HepG2 (cell line): Measurements from ENCODE around the gene CAPZA2. TPM values are rescaled to one million over a fixed set of nuclear protein-coding genes. Genes with fewer than 3 reads are reported as not detected.

Experiments used
- ATAC-seq: fragments of 200-7000 bp; cut with Tn5 transposase; 3 replicates; pipeline ENCODE4 v1.9.1; 2020; ENCODE audit warnings: mild to moderate bottlenecking, moderate library complexity
- BruUV-seq: library from RNA; stranded (reverse); fragments of 400-500 nt; replicated peaks from 2 replicates; lab custom pipeline; 2021; lab: Mats Ljungman, UMichigan
- CTCF ChIA-PET: fragments of 300-600 bp; formaldehyde crosslinking; extraction: SDS; loops from one replicate; lab custom pipeline; 2021; ENCODE audit warnings: low total read pairs, inconsistent platforms, low intra/inter-chr PET ratio; lab: Yijun Ruan, JAX
- POLR2A ChIA-PET: fragments of 350-600 bp; sonication (Branson Sonifier 250); formaldehyde crosslinking; loops from one replicate; lab custom pipeline; 2020; ENCODE audit warnings: antibody characterized with exemption, inconsistent platforms; lab: Yijun Ruan, JAX
- DNase-seq: peaks from one replicate; pipeline ENCODE4 v3.0.0-alpha.2; 2015; ENCODE audit warnings: low spot score
- FAIRE-seq: peaks from 3 replicates; lab custom pipeline; 2011; peaks lifted over from hg19 to GRCh38; lab: Jason Lieb, UNC
- H2AFZ ChIP-seq: one replicate; pipeline ENCODE4 v1.6.1; 2011; ENCODE audit warnings: low read length, inconsistent platforms
- H3K27ac ChIP-seq: fragments of 300-600 bp; 3 replicates; pipeline ENCODE4 v1.8.0; 2011; ENCODE audit warnings: mixed run types, mild to moderate bottlenecking, mixed read lengths, low read length, inconsistent platforms; ENCODE audit not compliant: insufficient read depth; ENCODE audit errors: extremely low read length
- H3K27me3 ChIP-seq, 2 experiments: fragments of 200-600 bp in 1 of 2; 2 replicates in 1 of 2; 3 replicates in 1 of 2; pipeline versions ENCODE4 v1.6.0 to v1.8.0; 2011; ENCODE audit warnings: low read length in 2 of 2, mild to moderate bottlenecking in 2 of 2, moderate library complexity in 2 of 2, inconsistent platforms in 1 of 2; ENCODE audit not compliant: insufficient read depth in 2 of 2, control insufficient read depth in 1 of 2
- H3K36me3 ChIP-seq, 2 experiments: fragments of 200-600 bp in 1 of 2; replicated peaks in 1 of 2; 2 replicates in 1 of 2; 3 replicates in 1 of 2; pipeline versions ENCODE4 v1.5.1 to v1.8.0; 2011; ENCODE audit warnings: low read length in 2 of 2, inconsistent platforms in 1 of 2; ENCODE audit not compliant: insufficient read depth in 2 of 2, control insufficient read depth in 1 of 2
- H3K4me1 ChIP-seq: 2 replicates; pipeline ENCODE4 v1.5.1; 2012; ENCODE audit warnings: low read length, inconsistent platforms; ENCODE audit not compliant: insufficient read depth
- H3K4me2 ChIP-seq: 2 replicates; pipeline ENCODE4 v1.6.0; 2011; ENCODE audit warnings: low read depth, low read length, inconsistent platforms
- H3K4me3 ChIP-seq, 3 experiments: fragments of 200-600 bp in 1 of 3; sonication (generic), shearing (Covaris generic) in 1 of 3; replicated peaks in 1 of 3; 2 replicates each; pipeline ENCODE4 v1.5.1; 2011 to 2016; ENCODE audit warnings: low read length in 3 of 3, inconsistent platforms in 2 of 3, low read depth in 2 of 3, mild to moderate bottlenecking in 2 of 3, control low read depth in 1 of 3, mixed read lengths in 1 of 3; ENCODE audit not compliant: insufficient read depth in 1 of 3
- H3K79me2 ChIP-seq: one replicate; pipeline ENCODE4 v1.6.1; 2011; ENCODE audit warnings: low read length, inconsistent platforms; ENCODE audit not compliant: insufficient read depth
- H3K9ac ChIP-seq: 2 replicates; pipeline ENCODE4 v1.6.0; 2011; ENCODE audit warnings: mild to moderate bottlenecking, low read depth, low read length, inconsistent platforms; ENCODE audit not compliant: insufficient read depth
- H3K9me3 ChIP-seq: 2 replicates; pipeline ENCODE4 v1.5.1; 2012; ENCODE audit warnings: mild to moderate bottlenecking, low read length
- H4K20me1 ChIP-seq: 2 replicates; pipeline ENCODE4 v1.6.0; 2011; ENCODE audit warnings: inconsistent platforms, mild to moderate bottlenecking, low read length, moderate library complexity; ENCODE audit not compliant: insufficient read depth
- AFF4 ChIP-seq: sonication (generic); formaldehyde crosslinking; IDR thresholded peaks from 2 replicates; pipeline ENCODE4 v1.4.0; 2020; ENCODE audit warnings: missing genetic modification reagents
- ATF3 ChIP-seq: sonication (generic); formaldehyde crosslinking; IDR thresholded peaks from 2 replicates; pipeline ENCODE4 v1.4.0; 2020; ENCODE audit warnings: missing genetic modification reagents
- CCAR2 ChIP-seq: fragments of 200-400 bp; formaldehyde crosslinking; optimal IDR thresholded peaks from 2 replicates; pipeline ENCODE3; 2018; ENCODE audit warnings: low read depth, mild to moderate bottlenecking, low read length, moderate library complexity
- CENPT ChIP-seq: sonication (generic); formaldehyde crosslinking; IDR thresholded peaks from 2 replicates; pipeline ENCODE4 v1.8.0; 2022; ENCODE audit warnings: low read depth, mild to moderate bottlenecking, moderate library complexity, missing genetic modification reagents
- CHCHD3 ChIP-seq: sonication (generic); formaldehyde crosslinking; IDR thresholded peaks from 2 replicates; pipeline ENCODE4 v1.8.0; 2022; ENCODE audit warnings: mild to moderate bottlenecking, missing genetic modification reagents, moderate library complexity
- MED8 ChIP-seq: sonication (generic); formaldehyde crosslinking; IDR thresholded peaks from 2 replicates; pipeline ENCODE4 v1.8.1; 2023; ENCODE audit warnings: mild to moderate bottlenecking, missing genetic modification reagents; ENCODE audit not compliant: insufficient replicate concordance
- MTERF4 ChIP-seq: sonication (generic); formaldehyde crosslinking; IDR thresholded peaks from 2 replicates; pipeline ENCODE4 v1.8.0; 2023; ENCODE audit warnings: mild to moderate bottlenecking, missing genetic modification reagents
- MTF1 ChIP-seq: sonication (generic); formaldehyde crosslinking; IDR thresholded peaks from 2 replicates; pipeline ENCODE4 v1.5.0; 2020; ENCODE audit warnings: missing genetic modification reagents
- NONO ChIP-seq, 2 experiments: fragments of 450-650 bp in 1 of 2; sonication (generic) in 1 of 2; formaldehyde crosslinking in 1 of 2; IDR thresholded peaks in 1 of 2; conservative IDR thresholded peaks in 1 of 2; 2 replicates each; pipeline versions ENCODE4 v1.6.1 to v1.8.0; 2017 to 2022; ENCODE audit warnings: mild to moderate bottlenecking in 1 of 2, missing genetic modification reagents in 1 of 2, moderate library complexity in 1 of 2
- PAF1 ChIP-seq: IDR thresholded peaks from 2 replicates; pipeline ENCODE4 v1.6.1; 2016; ENCODE audit warnings: missing genetic modification reagents, missing compliant biosample characterization
- RFXAP ChIP-seq: sonication (generic); formaldehyde crosslinking; IDR thresholded peaks from 2 replicates; pipeline ENCODE4 v1.4.0; 2020; ENCODE audit warnings: missing genetic modification reagents, borderline replicate concordance
- ZNF33B ChIP-seq: sonication (generic); formaldehyde crosslinking; IDR thresholded peaks from 2 replicates; pipeline ENCODE4 v1.5.1; 2020; ENCODE audit warnings: mild to moderate bottlenecking, missing genetic modification reagents
- ZNF557 ChIP-seq: sonication (generic); formaldehyde crosslinking; IDR thresholded peaks from 2 replicates; pipeline ENCODE4 v1.4.0; 2020; ENCODE audit warnings: missing genetic modification reagents
- ZNF720 ChIP-seq: sonication (generic); formaldehyde crosslinking; IDR thresholded peaks from 2 replicates; pipeline ENCODE4 v1.4.0; 2020; ENCODE audit warnings: missing genetic modification reagents
- WGBS: methylation state at CpG from one replicate; pipeline ENCODE4 v1.1.6; 2017; ENCODE audit warnings: low lambda C conversion rate; 5-methylcytosine and 5-hydroxymethylcytosine counted together
- in situ Hi-C: cut with HindIII; loops from 2 replicates; pipeline ENCODE4 v1.10.0; 2017; ENCODE audit warnings: low pct_unique_long_range_greater_than_20kb; ENCODE audit not compliant: extremely low pct_ligation_motif_present
- intact Hi-C: fragments of 100-400 bp; cut with micrococcal nuclease; formaldehyde crosslinking; loops from one replicate; pipeline ENCODE4 v1.10.0; 2022; ENCODE audit not compliant: unreplicated experiment
- polyA plus RNA-seq, 8 experiments: library from polyadenylated mRNA; depleted of rRNA in 3 of 8; stranded (reverse) in 7 of 8; unstranded in 1 of 8; fragments of >200 nt; fragmentation: Illumina TruSeq in 4 of 8; extraction: Trizol in 4 of 8; gene quantifications; 2 replicates each; pipeline versions ENCODE4 v1.2.1 to v1.2.3, GENCODE V29; 2011 to 2016; ENCODE audit warnings: low read depth in 4 of 8, missing spikeins in 1 of 8, mixed read lengths in 1 of 8; ENCODE audit not compliant: insufficient read depth in 1 of 8
- total RNA-seq, 5 experiments: library from RNA; depleted of rRNA; stranded (reverse); fragments of >200 nt; fragmentation: Illumina TruSeq; extraction: Trizol; gene quantifications; 2 replicates each; pipeline ENCODE4 v1.2.3, GENCODE V29; 2016; ENCODE audit warnings: low read depth in 1 of 5
- TF ChIP-seq, protein P1 (sequence below): sonication (generic); formaldehyde crosslinking; conservative IDR thresholded peaks from 2 replicates; pipeline ENCODE4 v1.8.0; 2022; ENCODE audit warnings: missing genetic modification reagents
- TF ChIP-seq, protein P2 (sequence below): IDR thresholded peaks from 2 replicates; pipeline ENCODE4 v1.6.1; 2016; ENCODE audit warnings: missing compliant biosample characterization, missing genetic modification reagents, borderline replicate concordance

Gene CAPZA2
- total and polyA plus RNA-seq, 2 of the 13 experiments (the other 11 are each of a cell fraction or from before 2014, with no cell fraction given) = 38.4 to 199 TPM

DNA sequence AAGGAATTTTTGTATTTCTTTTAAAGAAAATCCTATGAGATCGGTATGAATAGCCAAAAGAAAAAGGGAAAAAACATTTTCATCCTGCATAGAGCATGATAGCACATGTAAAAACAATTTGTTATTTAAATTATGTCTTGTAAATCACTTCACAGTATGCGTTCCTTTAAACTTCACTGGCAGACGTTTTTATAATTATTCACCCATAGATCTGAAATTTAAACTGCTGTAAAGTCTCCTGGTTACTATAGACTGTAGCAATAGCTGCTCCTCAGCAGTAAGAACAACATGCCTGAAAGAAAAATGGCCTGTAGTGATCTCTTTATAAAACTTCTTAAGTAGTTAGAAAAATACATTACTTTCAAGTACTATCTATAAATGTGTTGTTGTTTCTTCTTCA, 26.5 kb downstream of the CAPZA2 start (continued):
- TF ChIP-seq AFF4 (CRISPR knock-in tag) (no peak), PAF1 (CRISPR knock-in tag) (no peak), NONO (IDR thresholded peaks at IDR 0.05) (no peak), NONO (CRISPR knock-in tag; conservative IDR thresholded peaks at IDR 0.05) (no peak), RFXAP (CRISPR knock-in tag) (no peak), MTERF4 (no peak), CCAR2 (no peak)

DNA sequence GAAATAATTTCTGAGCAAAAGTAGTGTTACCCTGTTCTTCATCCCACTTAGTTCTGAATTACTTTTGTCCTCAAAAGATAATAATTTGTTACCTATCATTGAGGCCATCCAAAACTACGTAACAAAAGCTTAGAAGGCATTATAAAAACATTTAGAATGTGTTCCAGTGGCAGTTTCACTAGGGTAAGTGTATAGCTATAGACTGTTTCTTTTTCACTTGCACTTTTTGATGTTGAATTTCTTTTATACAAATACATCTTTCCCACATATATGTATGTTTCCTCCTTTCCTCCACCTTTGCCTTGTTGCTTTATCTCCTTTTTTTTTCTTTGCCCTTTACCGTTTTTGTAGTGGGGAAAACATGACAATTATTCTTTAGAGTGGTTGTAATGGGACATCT, 33.5 kb downstream of the CAPZA2 start:
- POLR2A ChIA-PET = no interaction called here
- TF ChIP-seq ATF3 (no peak), ZNF557 (CRISPR knock-in tag) (no peak), CENPT (CRISPR knock-in tag) (no peak), ZNF720 (CRISPR knock-in tag) (no peak), MED8 (CRISPR knock-in tag) (no peak), ZNF33B (no peak), MTF1 (CRISPR knock-in tag) (no peak), CHCHD3 (no peak)
- TF ChIP-seq, protein P1, sequence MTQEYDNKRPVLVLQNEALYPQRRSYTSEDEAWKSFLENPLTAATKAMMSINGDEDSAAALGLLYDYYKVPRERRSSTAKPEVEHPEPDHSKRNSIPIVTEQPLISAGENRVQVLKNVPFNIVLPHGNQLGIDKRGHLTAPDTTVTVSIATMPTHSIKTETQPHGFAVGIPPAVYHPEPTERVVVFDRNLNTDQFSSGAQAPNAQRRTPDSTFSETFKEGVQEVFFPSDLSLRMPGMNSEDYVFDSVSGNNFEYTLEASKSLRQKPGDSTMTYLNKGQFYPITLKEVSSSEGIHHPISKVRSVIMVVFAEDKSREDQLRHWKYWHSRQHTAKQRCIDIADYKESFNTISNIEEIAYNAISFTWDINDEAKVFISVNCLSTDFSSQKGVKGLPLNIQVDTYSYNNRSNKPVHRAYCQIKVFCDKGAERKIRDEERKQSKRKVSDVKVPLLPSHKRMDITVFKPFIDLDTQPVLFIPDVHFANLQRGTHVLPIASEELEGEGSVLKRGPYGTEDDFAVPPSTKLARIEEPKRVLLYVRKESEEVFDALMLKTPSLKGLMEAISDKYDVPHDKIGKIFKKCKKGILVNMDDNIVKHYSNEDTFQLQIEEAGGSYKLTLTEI (CRISPR knock-in tag) = no peak
- TF ChIP-seq, protein P2, sequence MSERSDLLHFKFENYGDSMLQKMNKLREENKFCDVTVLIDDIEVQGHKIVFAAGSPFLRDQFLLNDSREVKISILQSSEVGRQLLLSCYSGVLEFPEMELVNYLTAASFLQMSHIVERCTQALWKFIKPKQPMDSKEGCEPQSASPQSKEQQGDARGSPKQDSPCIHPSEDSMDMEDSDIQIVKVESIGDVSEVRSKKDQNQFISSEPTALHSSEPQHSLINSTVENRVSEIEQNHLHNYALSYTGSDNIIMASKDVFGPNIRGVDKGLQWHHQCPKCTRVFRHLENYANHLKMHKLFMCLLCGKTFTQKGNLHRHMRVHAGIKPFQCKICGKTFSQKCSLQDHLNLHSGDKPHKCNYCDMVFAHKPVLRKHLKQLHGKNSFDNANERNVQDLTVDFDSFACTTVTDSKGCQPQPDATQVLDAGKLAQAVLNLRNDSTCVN (CRISPR knock-in tag) = no peak

More for the DNA sequence above, 33.5 kb downstream of the CAPZA2 start:
- in situ Hi-C loops = no loop called here
- BruUV-seq = no TSS peak
- H2AFZ ChIP-seq = no peak overlapping the region
- FAIRE-seq (no peak), ATAC-seq (no peak), DNase-seq (no peak)
- no peaks in the 10 kb centered on the region for H3K4me1 ChIP-seq
- no peaks in the 10 kb centered on the region for H3K9me3 ChIP-seq
- no peaks in the 10 kb centered on the region for H4K20me1 ChIP-seq
- no peak overlapping the region for H3K4me2 ChIP-seq
- 50% methylated on average over 2 of the region's 2 CpGs for WGBS
- intact Hi-C loops = no loop called here
- CTCF ChIA-PET = no interaction called here
- H3K36me3 ChIP-seq = peaks cover 3 to 50% of the 10 kb centered on the region in 2 experiments
- no peak overlapping the region for H3K4me3 ChIP-seq
- H3K27me3 ChIP-seq = no peaks in the 10 kb centered on the region
- H3K27ac ChIP-seq = no peak overlapping the region
- H3K79me2 ChIP-seq = peaks cover 2% of the 10 kb centered on the region
- no peak overlapping the region for H3K9ac ChIP-seq
